A673 (cell line): ENCODE measurements around the gene FNBP1L.

Experiments
- CTCF ChIP-seq: fragments of 300-800, 200-600 bp; sonication (generic); conservative IDR thresholded peaks from 2 replicates; pipeline ENCODE4 v1.5.1; 2017; ENCODE audit warnings: low read depth, mild to moderate bottlenecking, antibody characterized with exemption, low read length, moderate library complexity, mixed read lengths
- EZH2 ChIP-seq: fragments of 200-600 bp; sonication (generic); IDR thresholded peaks from 2 replicates; pipeline ENCODE4 v1.6.1; 2017; ENCODE audit warnings: borderline replicate concordance, low read depth, mild to moderate bottlenecking, mixed read lengths, antibody characterized with exemption, low read length; ENCODE audit not compliant: poor library complexity, severe bottlenecking

- no peak for TF ChIP-seq CTCF
- no peak for TF ChIP-seq EZH2
Measured at GRCh38 chr1:93440272-93440671, 7.6 kb upstream of the FNBP1L start.
